DOHH2 (cell line): ENCODE data around the gene SDF2L1.

ENCODE experiments used
- H3F3A ChIP-seq: fragments of 200-600 bp; sonication (generic), shearing (Covaris generic); 2 replicates; pipeline ENCODE4 v1.6.0; 2016; ENCODE audit warnings: antibody characterized with exemption, mild to moderate bottlenecking; ENCODE audit not compliant: control insufficient read depth, insufficient read depth
- H3K27ac ChIP-seq: fragments of 200-600 bp; sonication (generic); 2 replicates; pipeline ENCODE4 v1.5.1; 2014; ENCODE audit warnings: low read depth, mild to moderate bottlenecking, low read length, moderate library complexity
- H3K27me3 ChIP-seq: fragments of 200-600 bp; sonication (generic); 2 replicates; pipeline ENCODE4 v1.6.1; 2014; ENCODE audit warnings: mild to moderate bottlenecking, low read length, mixed read lengths; ENCODE audit not compliant: control insufficient read depth
- H3K36me3 ChIP-seq: fragments of 200-600 bp; sonication (generic); 2 replicates; pipeline ENCODE4 v1.6.1; 2014; ENCODE audit warnings: mild to moderate bottlenecking, low read length, moderate library complexity, mixed read lengths; ENCODE audit not compliant: control insufficient read depth
- H3K4me1 ChIP-seq: fragments of 200-600 bp; sonication (generic); 2 replicates; pipeline ENCODE4 v1.6.1; 2014; ENCODE audit warnings: mild to moderate bottlenecking, low read length, mixed read lengths; ENCODE audit not compliant: control insufficient read depth
- H3K4me2 ChIP-seq: fragments of 200-600 bp; sonication (generic); 2 replicates; pipeline ENCODE4 v1.6.0; 2014; ENCODE audit warnings: mild to moderate bottlenecking, low read length, moderate library complexity
- H3K4me3 ChIP-seq: fragments of 200-600 bp; sonication (generic); 2 replicates; pipeline ENCODE4 v1.5.1; 2014; ENCODE audit warnings: mild to moderate bottlenecking, low read length, mixed read lengths
- H3K79me2 ChIP-seq: fragments of 200-600 bp; sonication (generic); 2 replicates; pipeline ENCODE4 v1.6.1; 2014; ENCODE audit warnings: mild to moderate bottlenecking, low read length, mixed read lengths; ENCODE audit not compliant: control insufficient read depth
- H3K9me2 ChIP-seq: fragments of 200-600 bp; sonication (generic); replicated peaks from 2 replicates; pipeline ENCODE4 v1.6.1; 2014; ENCODE audit warnings: mild to moderate bottlenecking, low read length, mixed read lengths; ENCODE audit not compliant: control insufficient read depth
- H3K9me3 ChIP-seq: fragments of 200-600 bp; sonication (generic); 2 replicates; pipeline ENCODE4 v1.6.1; 2014; ENCODE audit warnings: antibody characterized with exemption, low read length, mixed read lengths; ENCODE audit not compliant: control insufficient read depth, insufficient read depth
- H4K20me1 ChIP-seq: fragments of 200-600 bp; sonication (generic); 2 replicates; pipeline ENCODE4 v1.6.0; 2014; ENCODE audit warnings: low read depth, mild to moderate bottlenecking, antibody characterized with exemption, low read length, moderate library complexity; ENCODE audit not compliant: control insufficient read depth, insufficient read depth
- EZH2phosphoT487 ChIP-seq: fragments of 200-600 bp; sonication (generic); IDR thresholded peaks from 2 replicates; pipeline ENCODE4 v1.6.1; 2017; ENCODE audit warnings: borderline replicate concordance, mild to moderate bottlenecking, antibody characterized with exemption, low read length, moderate library complexity, mixed read lengths
- TF ChIP-seq, protein P1 (sequence below): fragments of 200-600 bp; sonication (generic); IDR thresholded peaks from one replicate; pipeline ENCODE4 v1.5.1; 2014; ENCODE audit warnings: antibody characterized with exemption, mild to moderate bottlenecking, low read depth, low read length; ENCODE audit not compliant: poor library complexity, severe bottlenecking

Gene SDF2L1

DNA sequence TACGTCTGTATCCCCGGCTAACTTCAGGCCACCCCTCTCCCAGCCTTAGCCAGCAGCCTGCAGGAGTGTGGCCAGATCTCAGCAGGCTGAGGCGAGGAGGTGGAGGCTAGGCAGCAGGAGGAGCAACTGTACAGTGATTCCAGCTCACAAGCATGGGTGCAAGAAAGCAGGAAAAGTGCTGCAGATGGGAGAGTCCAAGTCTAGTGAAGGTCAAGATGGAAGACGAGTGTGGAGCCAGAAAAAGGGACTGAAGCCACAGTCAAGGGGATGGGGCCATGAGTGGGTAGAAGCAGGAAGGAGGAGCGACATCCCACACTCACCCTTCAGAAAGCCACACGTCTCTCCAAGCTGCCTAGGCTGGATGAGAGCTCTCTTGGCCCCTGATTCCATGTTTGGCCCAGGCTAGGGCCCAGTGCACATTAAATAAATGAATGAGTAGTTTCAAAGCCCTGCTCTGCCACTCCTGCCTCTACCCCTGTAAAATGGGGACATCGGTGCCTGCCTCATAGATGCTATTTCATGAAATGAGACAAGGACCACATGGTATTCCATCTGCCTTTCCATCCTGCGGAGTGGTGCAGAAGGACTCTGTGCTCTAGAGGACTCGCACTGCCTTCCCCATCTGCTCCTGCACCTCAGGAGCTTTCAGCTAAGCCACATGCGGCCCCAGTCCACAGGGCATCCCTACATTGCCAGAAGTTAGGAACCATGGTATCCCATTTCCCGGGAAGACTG lies 15.2 kb upstream of the SDF2L1 start:
- no peak for TF ChIP-seq EZH2phosphoT487
- TF ChIP-seq, protein P1, sequence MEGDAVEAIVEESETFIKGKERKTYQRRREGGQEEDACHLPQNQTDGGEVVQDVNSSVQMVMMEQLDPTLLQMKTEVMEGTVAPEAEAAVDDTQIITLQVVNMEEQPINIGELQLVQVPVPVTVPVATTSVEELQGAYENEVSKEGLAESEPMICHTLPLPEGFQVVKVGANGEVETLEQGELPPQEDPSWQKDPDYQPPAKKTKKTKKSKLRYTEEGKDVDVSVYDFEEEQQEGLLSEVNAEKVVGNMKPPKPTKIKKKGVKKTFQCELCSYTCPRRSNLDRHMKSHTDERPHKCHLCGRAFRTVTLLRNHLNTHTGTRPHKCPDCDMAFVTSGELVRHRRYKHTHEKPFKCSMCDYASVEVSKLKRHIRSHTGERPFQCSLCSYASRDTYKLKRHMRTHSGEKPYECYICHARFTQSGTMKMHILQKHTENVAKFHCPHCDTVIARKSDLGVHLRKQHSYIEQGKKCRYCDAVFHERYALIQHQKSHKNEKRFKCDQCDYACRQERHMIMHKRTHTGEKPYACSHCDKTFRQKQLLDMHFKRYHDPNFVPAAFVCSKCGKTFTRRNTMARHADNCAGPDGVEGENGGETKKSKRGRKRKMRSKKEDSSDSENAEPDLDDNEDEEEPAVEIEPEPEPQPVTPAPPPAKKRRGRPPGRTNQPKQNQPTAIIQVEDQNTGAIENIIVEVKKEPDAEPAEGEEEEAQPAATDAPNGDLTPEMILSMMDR = no peak
- peaks cover 79% of the 10 kb centered on the region for H3K79me2 ChIP-seq

DNA sequence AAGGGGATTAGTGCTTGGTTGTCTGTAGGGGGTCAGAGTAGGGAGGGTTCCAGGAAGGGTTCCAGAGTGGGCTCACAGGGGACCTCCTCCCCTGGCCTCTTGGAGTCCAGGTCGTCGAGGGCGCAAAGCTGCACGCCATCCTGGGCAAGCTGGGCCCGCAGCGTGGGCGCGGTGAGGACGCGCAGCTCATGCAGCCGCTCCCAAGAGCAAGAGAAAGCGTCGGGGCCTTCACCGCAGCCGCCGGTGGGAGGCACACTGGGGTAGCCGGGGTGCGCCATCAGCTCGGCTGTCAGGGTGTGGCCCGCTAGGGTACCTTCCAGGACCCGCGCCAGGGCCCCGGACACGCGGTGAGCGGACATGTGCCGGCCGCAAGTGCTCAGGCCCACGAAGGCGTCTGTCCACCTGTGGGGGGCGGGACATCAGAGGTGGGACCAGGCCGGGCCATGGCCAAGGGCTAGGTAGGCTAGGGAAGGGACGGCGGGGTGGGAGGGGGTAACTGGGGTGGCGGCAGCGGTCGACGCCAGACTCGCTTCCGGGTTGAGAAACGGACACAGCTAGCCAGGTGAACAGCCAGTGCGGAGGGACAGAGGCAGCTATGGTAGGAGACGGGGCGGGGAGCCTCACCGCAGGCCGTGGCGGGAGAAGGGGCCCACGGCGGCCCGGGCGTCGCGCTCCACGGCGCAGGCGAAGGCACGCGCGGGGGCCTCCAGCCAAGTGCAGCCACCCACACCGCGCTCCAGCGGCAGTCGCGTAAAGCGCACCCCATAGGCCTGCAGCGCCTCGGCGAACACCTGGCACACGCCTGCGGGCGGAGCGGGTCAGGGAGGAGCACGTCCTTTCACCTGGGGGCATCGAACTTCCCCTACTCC lies 13.5 kb upstream of the SDF2L1 start:
- peaks cover 35% of the 10 kb centered on the region for H3F3A ChIP-seq
- 0 out of 2 replicates have a peak, but pooled peaks cover 3% of the 10 kb centered on the region for H4K20me1 ChIP-seq
- peak overlapping the region; percentile 88 for H3K27ac ChIP-seq
- no peak for TF ChIP-seq EZH2phosphoT487
- TF ChIP-seq, protein P1 = no peak
- peak overlapping the region; percentile 89 for H3K4me2 ChIP-seq
- H3K27me3 ChIP-seq = no peaks in the 10 kb centered on the region
- H3K4me3 ChIP-seq = peak overlapping the region; percentile 92
- no peaks in the 10 kb centered on the region; the same call in 1 of the 2 replicates for H3K9me3 ChIP-seq
- H3K9me2 ChIP-seq = no peaks in the 10 kb centered on the region
- H3K4me1 ChIP-seq = peaks cover 63% of the 10 kb centered on the region
- peaks cover 52% of the 10 kb centered on the region for H3K36me3 ChIP-seq
- peaks cover 62% of the 10 kb centered on the region for H3K79me2 ChIP-seq

More for the DNA sequence above, 15.2 kb upstream of the SDF2L1 start:
- no peaks in the 10 kb centered on the region for H3K9me2 ChIP-seq
- no peaks in the 10 kb centered on the region for H3K27me3 ChIP-seq
- H3K4me1 ChIP-seq = peaks cover 55% of the 10 kb centered on the region
- H3K27ac ChIP-seq = no peak overlapping the region
- no peak overlapping the region for H3K4me3 ChIP-seq
- H3F3A ChIP-seq = peaks cover 48% of the 10 kb centered on the region
- peaks cover 9% of the 10 kb centered on the region; the same call in 1 of the 2 replicates for H4K20me1 ChIP-seq
- peak overlapping the region; percentile 22 for H3K4me2 ChIP-seq
- H3K36me3 ChIP-seq = peaks cover 70% of the 10 kb centered on the region
- no peaks in the 10 kb centered on the region for H3K9me3 ChIP-seq

DNA sequence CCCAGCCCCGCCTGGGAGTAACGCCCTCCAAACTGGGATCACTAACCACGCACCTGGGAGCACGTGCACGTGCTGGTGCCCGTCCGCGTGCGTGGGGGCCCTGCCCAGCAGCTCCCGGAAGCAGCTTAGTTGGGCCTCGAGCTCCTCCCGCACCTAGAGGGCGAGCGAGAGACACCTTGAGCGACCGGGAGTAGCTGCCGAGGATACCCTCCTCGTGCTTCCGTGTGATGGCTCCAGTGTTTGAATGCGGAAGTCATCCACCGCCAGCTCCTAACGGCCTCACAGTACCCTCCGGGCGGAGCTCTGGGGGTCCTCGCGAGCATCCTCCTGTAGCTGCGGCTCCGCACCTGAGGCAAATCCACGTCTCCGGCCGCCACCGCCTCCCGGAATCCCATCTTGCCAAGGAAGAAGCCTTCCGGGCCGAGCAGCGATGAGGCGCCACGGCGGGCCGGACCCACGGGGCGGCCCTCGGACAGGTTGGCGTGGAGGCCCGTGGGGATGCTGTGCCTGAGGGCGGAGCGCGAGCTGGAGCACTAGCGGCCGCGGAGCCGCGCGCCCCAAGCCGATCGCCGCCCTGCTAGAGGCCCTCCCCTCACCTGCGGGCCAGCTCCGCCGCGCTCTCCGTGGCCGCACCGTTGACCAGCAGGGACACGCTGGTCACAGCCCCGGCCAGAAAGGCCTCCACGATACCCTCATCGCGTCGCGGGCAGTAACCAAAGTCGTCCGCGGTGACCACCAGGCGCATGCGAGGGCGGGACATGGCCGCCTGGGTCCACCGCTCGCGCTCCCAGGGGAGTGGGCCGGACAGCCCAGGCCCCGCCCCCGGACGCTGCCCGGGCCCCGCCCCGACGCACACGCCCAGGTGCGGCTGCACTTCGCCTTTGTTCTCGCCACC lies 12.6 kb upstream of the SDF2L1 start, which contains the start of gene YDJC:
YDJC (minus strand) TSS at position 768 of the 895 bp plus-strand sequence; CDS start at position 760, 8 bp downstream.
- peaks cover 46% of the 10 kb centered on the region for H3K36me3 ChIP-seq
- H3K9me2 ChIP-seq = no peaks in the 10 kb centered on the region
- H3K79me2 ChIP-seq = peaks cover 53% of the 10 kb centered on the region
- H3F3A ChIP-seq = peaks cover 27% of the 10 kb centered on the region
- H3K27ac ChIP-seq = peak within 1 kb of the TSS; percentile 88
- peak within 1 kb of the TSS; percentile 92 for H3K4me3 ChIP-seq
- H3K4me2 ChIP-seq = peak within 1 kb of the TSS; percentile 89
- no peak for TF ChIP-seq EZH2phosphoT487
- TF ChIP-seq, protein P1 = peak; percentile 78
- H4K20me1 ChIP-seq = 0 out of 2 replicates have a peak, but pooled peaks cover 3% of the 10 kb centered on the region
- no peaks in the 10 kb centered on the region for H3K27me3 ChIP-seq
- peaks cover 56% of the 10 kb centered on the region for H3K4me1 ChIP-seq
- no peaks in the 10 kb centered on the region; the same call in 1 of the 2 replicates for H3K9me3 ChIP-seq
